ENCODE data around the gene LPP. TPM values are rescaled to one million over a fixed set of nuclear protein-coding genes. Genes with fewer than 3 reads are reported as not detected.

LPP gene
- total RNA-seq, 2 experiments from 2014 or later = 49.6 to 54.3 TPM

DNA sequence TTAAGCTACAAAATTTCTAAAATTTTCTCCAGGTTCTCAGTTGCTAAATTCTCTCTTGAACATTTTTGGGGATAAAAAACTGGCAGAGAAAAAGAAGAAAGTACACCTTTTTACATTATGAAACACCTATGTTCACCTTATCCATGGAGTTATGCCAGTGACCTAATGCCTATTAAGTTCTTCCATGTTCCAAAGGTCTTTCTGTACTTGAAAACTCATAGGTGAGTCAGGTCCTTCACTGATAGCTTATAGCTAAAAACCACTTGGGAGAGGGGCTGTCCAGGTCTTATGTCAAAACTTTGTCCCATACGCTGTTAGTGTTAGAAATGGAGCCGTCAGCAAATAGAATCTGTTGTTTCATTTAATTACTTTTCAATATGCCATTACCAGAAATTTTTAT, 530.3 kb downstream of the LPP start:
- Mint-ChIP-seq H3K4me3 (no peak overlapping the region), H3K27ac (no peak overlapping the region), H3K27me3 (no peaks in the 10 kb centered on the region), H3K36me3 (peaks cover 3% of the 10 kb centered on the region), H3K4me1 (peaks cover 3% of the 10 kb centered on the region), H3K9me3 (no peaks in the 10 kb centered on the region)
- DNase-seq (no peak), ATAC-seq (ENCODE audit: low read depth) (no peak)
- POLR2A ChIA-PET = no interaction called here

- DNase-seq (no peak), ATAC-seq (ENCODE audit: low read depth) (no peak)
- Mint-ChIP-seq H3K9me3 (no peaks in the 10 kb centered on the region), H3K27ac (no peak overlapping the region), H3K27me3 (no peaks in the 10 kb centered on the region), H3K36me3 (peaks cover 1% of the 10 kb centered on the region), H3K4me1 (peaks cover 3% of the 10 kb centered on the region), H3K4me3 (no peak overlapping the region)
- POLR2A ChIA-PET = no interaction called here
These were observed 531.8 kb downstream of the LPP start for GRCh38 chr3:188685789-188686188.

DNA sequence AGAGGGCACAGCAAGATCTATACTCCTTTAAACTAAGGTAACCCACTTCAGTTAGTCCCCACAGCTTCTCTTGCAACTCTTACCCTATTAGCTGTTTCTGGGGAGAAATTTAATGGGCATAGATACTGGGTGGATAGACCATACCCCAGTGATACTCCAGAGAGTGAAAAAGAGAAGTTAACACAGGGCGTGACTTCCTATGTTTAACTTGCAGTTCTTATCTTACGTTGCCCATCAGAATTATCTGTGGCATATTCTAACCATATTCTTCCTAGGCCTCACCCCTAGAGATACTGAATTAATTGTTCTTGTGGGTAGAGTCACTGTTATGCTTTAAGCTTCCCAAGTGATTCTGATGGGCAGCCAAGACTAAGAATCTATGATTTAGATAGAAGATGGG, 532.4 kb downstream of the LPP start:
- no peak for ATAC-seq (ENCODE audit: low read depth)
- DNase-seq = no peak
- peaks cover 3% of the 10 kb centered on the region for H3K4me1 Mint-ChIP-seq
- H3K4me3 Mint-ChIP-seq = no peak overlapping the region
- peaks cover 1% of the 10 kb centered on the region for H3K36me3 Mint-ChIP-seq
- no peaks in the 10 kb centered on the region for H3K9me3 Mint-ChIP-seq
- no peak overlapping the region for H3K27ac Mint-ChIP-seq
- H3K27me3 Mint-ChIP-seq = no peaks in the 10 kb centered on the region
- POLR2A ChIA-PET = no interaction called here

- H3K27ac Mint-ChIP-seq = no peak overlapping the region
- ATAC-seq (ENCODE audit: low read depth) = no peak
- peaks cover 1% of the 10 kb centered on the region for H3K36me3 Mint-ChIP-seq
- no peaks in the 10 kb centered on the region for H3K9me3 Mint-ChIP-seq
- peaks cover 3% of the 10 kb centered on the region for H3K4me1 Mint-ChIP-seq
- H3K4me3 Mint-ChIP-seq = no peak overlapping the region
- POLR2A ChIA-PET = no interaction called here
- H3K27me3 Mint-ChIP-seq = no peaks in the 10 kb centered on the region
- DNase-seq = no peak
These were observed 533.4 kb downstream of the LPP start for GRCh38 chr3:188687389-188687788.

GRCh38 chr3:188689101-188689574, 535.2 kb downstream of the LPP start:
- Mint-ChIP-seq H3K4me1 (peaks cover 3% of the 10 kb centered on the region), H3K27ac (no peak overlapping the region)
- no peak for ATAC-seq (ENCODE audit: low read depth)

GRCh38 chr3:188690064-188690463, 536.1 kb downstream of the LPP start:
- POLR2A ChIA-PET = no interaction called here
- Mint-ChIP-seq H3K9me3 (no peaks in the 10 kb centered on the region), H3K4me3 (no peak overlapping the region), H3K36me3 (peaks cover 1% of the 10 kb centered on the region), H3K4me1 (peaks cover 3% of the 10 kb centered on the region), H3K27me3 (no peaks in the 10 kb centered on the region), H3K27ac (no peak overlapping the region)
- ATAC-seq (ENCODE audit: low read depth) (no peak), DNase-seq (no peak)

More at GRCh38 chr3:188689101-188689574, 535.2 kb downstream of the LPP start:
- no peak for DNase-seq
- Mint-ChIP-seq H3K4me3 (no peak overlapping the region), H3K27me3 (no peaks in the 10 kb centered on the region), H3K36me3 (peaks cover 1% of the 10 kb centered on the region), H3K9me3 (no peaks in the 10 kb centered on the region)
- POLR2A ChIA-PET = no interaction called here

DNA sequence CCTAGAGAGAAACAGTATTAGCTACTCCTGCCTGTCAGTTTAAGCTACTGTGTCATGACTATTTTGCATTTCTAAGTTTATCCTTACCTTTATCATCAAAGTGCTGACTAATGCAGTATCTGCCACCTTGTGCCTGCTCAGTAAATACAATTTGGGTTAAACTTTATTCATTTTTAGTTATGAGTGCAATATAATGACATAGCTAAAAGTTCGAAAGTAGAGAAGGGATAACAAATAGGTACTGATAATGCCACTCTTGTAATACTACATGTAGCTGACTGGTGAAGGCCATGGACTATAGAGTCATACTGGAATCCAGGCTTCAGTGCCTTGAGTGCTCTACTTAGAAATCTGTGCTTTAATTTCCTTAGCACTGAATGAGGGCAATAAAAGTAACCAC, 537.0 kb downstream of the LPP start:
- POLR2A ChIA-PET = no interaction called here
- Mint-ChIP-seq H3K27me3 (no peaks in the 10 kb centered on the region), H3K36me3 (peaks cover 1% of the 10 kb centered on the region), H3K27ac (no peak overlapping the region), H3K4me1 (peaks cover 3% of the 10 kb centered on the region), H3K4me3 (no peak overlapping the region), H3K9me3 (no peaks in the 10 kb centered on the region)
- DNase-seq = no peak
- no peak for ATAC-seq (ENCODE audit: low read depth)

DNA sequence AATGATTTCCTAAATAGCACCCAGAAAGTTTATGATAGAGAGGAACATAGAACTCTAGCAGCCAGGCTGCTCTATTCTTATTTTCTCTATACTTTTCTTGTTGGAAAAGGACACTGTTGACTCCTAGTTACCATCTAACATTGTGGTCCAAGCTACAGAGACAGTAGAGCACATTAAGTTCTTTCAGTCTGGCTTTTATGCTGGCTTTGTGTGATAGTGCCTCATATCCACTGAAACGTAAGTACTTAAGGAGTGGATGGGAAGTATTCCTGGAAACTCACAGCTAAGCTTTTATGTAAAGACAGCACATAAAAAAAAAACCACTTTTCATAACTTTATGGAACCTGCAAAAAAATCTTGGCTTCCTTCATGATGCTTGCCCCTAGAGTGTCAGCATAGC, 537.7 kb downstream of the LPP start:
- DNase-seq = no peak
- no peaks in the 10 kb centered on the region for H3K9me3 Mint-ChIP-seq
- H3K4me3 Mint-ChIP-seq = no peak overlapping the region
- H3K4me1 Mint-ChIP-seq = no peaks in the 10 kb centered on the region
- POLR2A ChIA-PET = no interaction called here
- H3K27me3 Mint-ChIP-seq = no peaks in the 10 kb centered on the region
- H3K27ac Mint-ChIP-seq = no peak overlapping the region
- ATAC-seq (ENCODE audit: low read depth) = no peak
- H3K36me3 Mint-ChIP-seq = no peaks in the 10 kb centered on the region

DNA sequence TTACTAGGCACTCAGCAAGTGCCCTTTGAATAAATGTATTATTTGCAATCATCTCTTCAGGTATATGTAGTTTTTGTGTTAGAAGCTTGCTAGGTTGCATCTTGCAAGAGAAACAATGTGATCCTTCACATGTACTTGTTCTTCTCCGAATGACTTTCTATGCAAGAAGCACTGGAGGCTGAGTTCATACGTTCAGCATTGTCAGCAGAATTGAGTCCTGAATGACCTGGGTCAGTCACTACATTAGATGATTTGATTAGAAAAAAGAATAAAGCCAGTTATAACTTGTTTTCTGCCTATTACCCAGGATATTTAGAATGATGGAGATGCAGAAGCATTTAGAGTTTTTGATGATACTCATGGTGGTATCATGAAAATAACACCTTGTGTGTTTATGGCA, 538.7 kb downstream of the LPP start:
- no peaks in the 10 kb centered on the region for H3K4me1 Mint-ChIP-seq
- ATAC-seq (ENCODE audit: low read depth) (no peak), DNase-seq (no peak)
- H3K27me3 Mint-ChIP-seq = no peaks in the 10 kb centered on the region
- H3K4me3 Mint-ChIP-seq = no peak overlapping the region
- H3K9me3 Mint-ChIP-seq = no peaks in the 10 kb centered on the region
- H3K27ac Mint-ChIP-seq = no peak overlapping the region
- POLR2A ChIA-PET = no interaction called here
- no peaks in the 10 kb centered on the region for H3K36me3 Mint-ChIP-seq

- no peaks in the 10 kb centered on the region for H3K27me3 Mint-ChIP-seq
- no peak overlapping the region for H3K27ac Mint-ChIP-seq
- no peak for ATAC-seq (ENCODE audit: low read depth)
- no peak for DNase-seq
- no peaks in the 10 kb centered on the region for H3K36me3 Mint-ChIP-seq
- POLR2A ChIA-PET = no interaction called here
- no peak overlapping the region for H3K4me3 Mint-ChIP-seq
- no peaks in the 10 kb centered on the region for H3K9me3 Mint-ChIP-seq
- H3K4me1 Mint-ChIP-seq = no peaks in the 10 kb centered on the region
These were observed 539.5 kb downstream of the LPP start for GRCh38 chr3:188693435-188693834.

GRCh38 chr3:188695241-188695640, 541.3 kb downstream of the LPP start:
- no peaks in the 10 kb centered on the region for H3K9me3 Mint-ChIP-seq
- POLR2A ChIA-PET = no interaction called here
- H3K27me3 Mint-ChIP-seq = no peaks in the 10 kb centered on the region
- H3K4me3 Mint-ChIP-seq = no peak overlapping the region
- H3K27ac Mint-ChIP-seq = no peak overlapping the region
- no peaks in the 10 kb centered on the region for H3K36me3 Mint-ChIP-seq
- DNase-seq (no peak), ATAC-seq (ENCODE audit: low read depth) (no peak)
- no peaks in the 10 kb centered on the region for H3K4me1 Mint-ChIP-seq

GRCh38 chr3:188697127-188697526, 543.2 kb downstream of the LPP start:
- ATAC-seq (ENCODE audit: low read depth) (no peak), DNase-seq (no peak)
- Mint-ChIP-seq H3K27ac (no peak overlapping the region), H3K4me3 (no peak overlapping the region), H3K9me3 (no peaks in the 10 kb centered on the region), H3K36me3 (no peaks in the 10 kb centered on the region), H3K27me3 (no peaks in the 10 kb centered on the region), H3K4me1 (no peaks in the 10 kb centered on the region)
- POLR2A ChIA-PET = no interaction called here

DNA sequence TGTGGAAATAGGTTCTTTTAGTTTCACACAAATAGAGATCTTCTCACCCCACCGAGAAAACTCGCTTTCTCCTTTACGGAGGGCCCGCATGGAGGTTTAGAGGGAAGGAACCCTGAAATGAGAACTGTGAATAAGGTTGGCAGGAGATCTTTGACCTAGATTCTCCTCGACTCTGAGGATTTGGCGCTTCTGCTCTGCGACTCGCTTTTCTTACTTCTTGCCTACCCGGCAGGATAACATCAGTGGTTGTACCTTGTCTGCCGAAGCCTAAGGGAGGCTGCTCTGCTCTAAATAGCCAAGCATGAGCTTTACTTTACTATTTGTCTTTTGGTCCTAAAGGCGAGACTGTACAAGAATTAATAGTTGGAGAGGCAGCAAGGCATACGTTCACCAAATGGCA, 544.5 kb downstream of the LPP start:
- no peak overlapping the region for H3K4me3 Mint-ChIP-seq
- POLR2A ChIA-PET = no interaction called here
- no peaks in the 10 kb centered on the region for H3K36me3 Mint-ChIP-seq
- no peaks in the 10 kb centered on the region for H3K4me1 Mint-ChIP-seq
- no peaks in the 10 kb centered on the region for H3K9me3 Mint-ChIP-seq
- ATAC-seq (ENCODE audit: low read depth) (no peak), DNase-seq (no peak)
- H3K27ac Mint-ChIP-seq = no peak overlapping the region
- H3K27me3 Mint-ChIP-seq = no peaks in the 10 kb centered on the region

DNA sequence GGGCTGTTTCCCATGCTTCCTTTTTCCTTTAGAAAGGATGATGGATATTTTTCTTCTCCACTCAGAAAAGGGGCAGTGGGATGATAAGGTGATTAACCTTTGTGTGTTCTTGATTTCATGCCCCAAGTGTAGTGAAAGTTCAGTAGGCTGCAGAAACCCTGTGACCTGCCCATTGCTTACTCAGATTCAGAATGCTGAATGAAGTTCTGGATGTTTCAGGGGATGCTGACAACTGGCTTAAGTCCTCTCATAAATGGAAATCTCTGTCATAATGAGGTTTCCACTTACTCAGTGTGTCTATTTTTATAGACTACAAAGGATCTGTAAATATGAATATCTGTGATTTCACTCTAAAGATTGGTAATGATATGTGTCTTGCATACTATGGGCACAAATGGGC, 546.5 kb downstream of the LPP start:
- Mint-ChIP-seq H3K4me3 (no peak overlapping the region), H3K27me3 (no peaks in the 10 kb centered on the region)

GRCh38 chr3:188700918-188701317, 547.0 kb downstream of the LPP start:
- Mint-ChIP-seq H3K4me1 (no peaks in the 10 kb centered on the region), H3K27ac (no peak overlapping the region), H3K36me3 (peaks cover 1% of the 10 kb centered on the region), H3K27me3 (no peaks in the 10 kb centered on the region), H3K9me3 (no peaks in the 10 kb centered on the region), H3K4me3 (no peak overlapping the region)
- ATAC-seq (ENCODE audit: low read depth) = no peak
- POLR2A ChIA-PET = no interaction called here
- DNase-seq = no peak

More for the DNA sequence above, 546.5 kb downstream of the LPP start:
- POLR2A ChIA-PET = no interaction called here
- Mint-ChIP-seq H3K4me1 (no peaks in the 10 kb centered on the region), H3K27ac (no peak overlapping the region), H3K9me3 (no peaks in the 10 kb centered on the region), H3K36me3 (peaks cover 1% of the 10 kb centered on the region)
- DNase-seq (no peak), ATAC-seq (ENCODE audit: low read depth) (no peak)
